ENCODE data around the gene PRPF19.

DNA sequence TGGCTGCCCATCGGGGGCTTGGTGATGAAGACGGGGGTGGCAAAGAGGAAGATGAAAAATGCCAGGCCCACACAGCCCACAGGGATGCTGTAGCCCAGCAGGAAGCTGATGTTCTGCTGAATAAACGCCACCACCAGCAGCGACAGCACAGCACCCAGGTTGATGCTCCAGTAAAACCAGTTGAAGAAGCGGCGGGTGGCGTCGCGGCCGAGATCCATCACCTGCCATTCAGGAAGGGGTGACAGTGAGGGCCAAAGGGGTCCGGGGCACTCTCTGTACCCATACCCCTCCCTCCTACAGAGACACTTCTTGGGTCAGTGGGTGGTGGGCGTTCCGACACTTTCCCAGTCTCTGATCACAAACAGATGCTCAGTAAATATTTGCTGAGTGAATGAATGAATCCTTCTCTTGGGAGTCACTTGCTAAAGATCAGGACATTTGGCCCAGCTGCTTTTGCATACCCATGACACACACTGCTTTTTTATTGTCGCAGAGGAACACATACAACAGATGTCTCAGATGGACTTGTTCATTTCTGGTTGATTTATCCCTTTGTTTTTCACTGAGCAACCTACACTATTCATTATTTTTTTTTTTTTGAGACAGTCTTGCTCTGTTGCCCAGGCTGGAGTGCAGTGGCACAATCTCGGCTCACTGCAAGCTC lies 40.3 kb upstream of the PRPF19 start:
- TF ChIP-seq, protein P1, sequence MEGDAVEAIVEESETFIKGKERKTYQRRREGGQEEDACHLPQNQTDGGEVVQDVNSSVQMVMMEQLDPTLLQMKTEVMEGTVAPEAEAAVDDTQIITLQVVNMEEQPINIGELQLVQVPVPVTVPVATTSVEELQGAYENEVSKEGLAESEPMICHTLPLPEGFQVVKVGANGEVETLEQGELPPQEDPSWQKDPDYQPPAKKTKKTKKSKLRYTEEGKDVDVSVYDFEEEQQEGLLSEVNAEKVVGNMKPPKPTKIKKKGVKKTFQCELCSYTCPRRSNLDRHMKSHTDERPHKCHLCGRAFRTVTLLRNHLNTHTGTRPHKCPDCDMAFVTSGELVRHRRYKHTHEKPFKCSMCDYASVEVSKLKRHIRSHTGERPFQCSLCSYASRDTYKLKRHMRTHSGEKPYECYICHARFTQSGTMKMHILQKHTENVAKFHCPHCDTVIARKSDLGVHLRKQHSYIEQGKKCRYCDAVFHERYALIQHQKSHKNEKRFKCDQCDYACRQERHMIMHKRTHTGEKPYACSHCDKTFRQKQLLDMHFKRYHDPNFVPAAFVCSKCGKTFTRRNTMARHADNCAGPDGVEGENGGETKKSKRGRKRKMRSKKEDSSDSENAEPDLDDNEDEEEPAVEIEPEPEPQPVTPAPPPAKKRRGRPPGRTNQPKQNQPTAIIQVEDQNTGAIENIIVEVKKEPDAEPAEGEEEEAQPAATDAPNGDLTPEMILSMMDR (IDR thresholded peaks at IDR 0.05), result no peak
- TF ChIP-seq POLR2A (IDR thresholded peaks at IDR 0.05), result no peak
